ENCODE results near the gene CLSTN2. TPM values are rescaled to one million over a fixed set of nuclear protein-coding genes. Genes with fewer than 3 reads are reported as not detected.

Gene CLSTN2
- polyA plus RNA-seq, 3 donors = not detected

DNA sequence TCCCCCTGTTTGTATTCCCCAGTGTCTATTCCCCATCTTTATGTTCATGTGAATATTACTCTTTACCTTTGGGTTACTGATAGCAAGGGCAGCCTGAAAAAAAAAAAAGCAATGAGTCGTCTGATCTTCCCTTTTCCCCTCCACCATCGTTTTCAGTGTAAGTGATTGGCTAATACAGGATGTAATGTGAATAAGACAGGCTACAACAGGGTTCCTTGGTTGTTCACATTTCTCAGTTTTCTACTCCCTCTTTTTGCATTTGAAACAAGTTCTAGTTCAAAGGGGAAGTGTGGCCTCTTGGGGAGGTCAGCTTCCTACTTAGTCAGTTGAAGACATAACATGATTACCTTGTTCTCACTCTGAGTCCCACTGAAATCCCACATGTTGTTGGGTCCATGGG, 464.9 kb downstream of the CLSTN2 start:
- H3K4me3 ChIP-seq (replicated peaks in 1 of 3; ENCODE audit: low read depth in 2 of 3, low read length in 3 of 3) = no peak overlapping the region
- H3K36me3 ChIP-seq (replicated peaks in 1 of 2; ENCODE audit: control insufficient read depth in 1 of 2, insufficient read depth in 2 of 2, low read length in 2 of 2) = no peaks in the 10 kb centered on the region
- Mint-ChIP-seq H3K4me3 (no peak overlapping the region), H3K9me3 (peaks cover 0 to 5% (median 0%) of the 10 kb centered on the region in 7 donors), H3K36me3 (no peaks in the 10 kb centered on the region), H3K27ac (no peak overlapping the region), H3K4me1 (peaks cover 13% of the 10 kb centered on the region), H3K27me3 (ENCODE audit: low read depth in 3 of 3) (no peaks in the 10 kb centered on the region)
- intact Hi-C loops (cut with micrococcal nuclease) = no loop called here
- no peak for TF ChIP-seq CTCF (IDR thresholded peaks at IDR 0.05)
- no peaks in the 10 kb centered on the region for H4K20me1 ChIP-seq (ENCODE audit: insufficient read depth, low read length)
- WGBS (ENCODE audit: insufficient coverage) = no CpG with 5 or more reads among the region's 2 CpGs
- H3K4me1 ChIP-seq (ENCODE audit: control insufficient read depth in 1 of 2, insufficient read depth in 2 of 2, low read length in 2 of 2) = peaks cover 0 to 6% of the 10 kb centered on the region in 2 donors
- no peak overlapping the region for H3K9ac ChIP-seq (ENCODE audit: insufficient read depth, low read length, poor library complexity, severe bottlenecking)
- DNase-seq = no peak
- H2AFZ ChIP-seq (ENCODE audit: insufficient read depth, low read depth, low read length, poor library complexity, severe bottlenecking) = no peak overlapping the region
- no peaks in the 10 kb centered on the region for H3K79me2 ChIP-seq (ENCODE audit: insufficient read depth, low read length)
- H3K4me2 ChIP-seq (replicated peaks; ENCODE audit: extremely low read depth, low read length, poor library complexity, severe bottlenecking) = no peak overlapping the region
- H3K27me3 ChIP-seq (ENCODE audit: control insufficient read depth in 2 of 2, insufficient read depth in 2 of 2, low read length in 2 of 2) = no peaks in the 10 kb centered on the region
- H3K9me3 ChIP-seq (replicated peaks in 1 of 2; ENCODE audit: control insufficient read depth in 1 of 2, insufficient read depth in 1 of 2, low read length in 2 of 2) = peaks cover 0 to 7% of the 10 kb centered on the region in 2 donors
- H3K27ac ChIP-seq (ENCODE audit: low read depth in 1 of 2, low read length in 2 of 2) = no peak overlapping the region

GRCh38 chr3:140403079-140403478, 468.1 kb downstream of the CLSTN2 start:
- no peaks in the 10 kb centered on the region for H3K79me2 ChIP-seq (ENCODE audit: insufficient read depth, low read length)
- H3K4me1 ChIP-seq (ENCODE audit: control insufficient read depth in 1 of 2, insufficient read depth in 2 of 2, low read length in 2 of 2) = peaks cover 0 to 6% of the 10 kb centered on the region in 2 donors
- peak overlapping the region in 1 of 7 donors; percentile 71 for H3K27ac Mint-ChIP-seq
- peaks cover 0 to 2% (median 0%) of the 10 kb centered on the region in 3 donors for H3K27me3 Mint-ChIP-seq (ENCODE audit: low read depth in 3 of 3)
- no CpG with 5 or more reads among the region's 2 CpGs for WGBS (ENCODE audit: insufficient coverage)
- no peaks in the 10 kb centered on the region for H3K27me3 ChIP-seq (ENCODE audit: control insufficient read depth in 2 of 2, insufficient read depth in 2 of 2, low read length in 2 of 2)
- H3K9me3 ChIP-seq (replicated peaks in 1 of 2; ENCODE audit: control insufficient read depth in 1 of 2, insufficient read depth in 1 of 2, low read length in 2 of 2) = peaks cover 0 to 7% of the 10 kb centered on the region in 2 donors
- H3K4me2 ChIP-seq (replicated peaks; ENCODE audit: extremely low read depth, low read length, poor library complexity, severe bottlenecking) = no peak overlapping the region
- no peak overlapping the region for H3K27ac ChIP-seq (ENCODE audit: low read depth in 1 of 2, low read length in 2 of 2)
- TF ChIP-seq CTCF (IDR thresholded peaks at IDR 0.05) = no peak
- no peaks in the 10 kb centered on the region for H4K20me1 ChIP-seq (ENCODE audit: insufficient read depth, low read length)
- no peak overlapping the region for H3K4me3 Mint-ChIP-seq
- intact Hi-C loops (cut with micrococcal nuclease) = no loop called here
- no peaks in the 10 kb centered on the region for H3K36me3 ChIP-seq (replicated peaks in 1 of 2; ENCODE audit: control insufficient read depth in 1 of 2, insufficient read depth in 2 of 2, low read length in 2 of 2)
- no peak overlapping the region for H3K4me3 ChIP-seq (replicated peaks in 1 of 3; ENCODE audit: low read depth in 2 of 3, low read length in 3 of 3)
- H3K4me1 Mint-ChIP-seq = peaks cover 13% of the 10 kb centered on the region
- peaks cover 0 to 6% (median 0%) of the 10 kb centered on the region in 7 donors for H3K9me3 Mint-ChIP-seq
- no peak overlapping the region for H3K9ac ChIP-seq (ENCODE audit: insufficient read depth, low read length, poor library complexity, severe bottlenecking)
- DNase-seq = no peak
- H2AFZ ChIP-seq (ENCODE audit: insufficient read depth, low read depth, low read length, poor library complexity, severe bottlenecking) = no peak overlapping the region
- no peaks in the 10 kb centered on the region for H3K36me3 Mint-ChIP-seq
